RWPE2 (cell line): ENCODE measurements around the gene RPS17.
A peak's percentile ranks its signal among the peaks of the same experiment; 100 is the strongest.
"Not testable (repeated sequence)": the region's sequence is repeated elsewhere in the genome, so short reads cannot be mapped to it uniquely, and the experiment has no call there.

ENCODE experiments used
- ATAC-seq: fragments of 200-7000 bp; cut with Tn5 transposase; 3 replicates; pipeline ENCODE4 v1.9.1; 2021; ENCODE audit warnings: low read depth
- DNase-seq: peaks from one replicate; pipeline ENCODE4 v3.0.0-alpha.2; 2020; ENCODE audit warnings: low spot score
- H3K27ac ChIP-seq: fragments of 450-650 bp; 2 replicates; pipeline ENCODE4 v1.5.1; 2017; ENCODE audit warnings: mild to moderate bottlenecking; ENCODE audit not compliant: poor library complexity, severe bottlenecking
- H3K27me3 ChIP-seq: fragments of 250-450 bp; sonication (Bioruptor Pico); 2 replicates; pipeline ENCODE4 v1.5.1; 2021; ENCODE audit warnings: mild to moderate bottlenecking, moderate library complexity; ENCODE audit not compliant: insufficient read depth, poor library complexity, severe bottlenecking
- H3K36me3 ChIP-seq: fragments of 250-450 bp; sonication (Bioruptor Pico); 2 replicates; pipeline ENCODE4 v1.5.1; 2020; ENCODE audit warnings: low read depth, mild to moderate bottlenecking, moderate library complexity
- H3K4me1 ChIP-seq: fragments of 250-450 bp; sonication (Bioruptor Pico); 2 replicates; pipeline ENCODE4 v1.5.1; 2021; ENCODE audit warnings: mild to moderate bottlenecking, moderate library complexity; ENCODE audit not compliant: insufficient read depth, poor library complexity, severe bottlenecking
- H3K4me3 ChIP-seq: fragments of 250-450 bp; sonication (Bioruptor Pico); 2 replicates; pipeline ENCODE4 v1.5.1; 2021; ENCODE audit warnings: mild to moderate bottlenecking, moderate library complexity; ENCODE audit not compliant: severe bottlenecking
- H3K9me3 ChIP-seq: fragments of 250-450 bp; sonication (Bioruptor Pico); 2 replicates; pipeline ENCODE4 v1.5.1; 2021; ENCODE audit warnings: mild to moderate bottlenecking, moderate library complexity; ENCODE audit not compliant: severe bottlenecking
- CTCF ChIP-seq: fragments of 450-650 bp; IDR thresholded peaks from one replicate; pipeline ENCODE4 v1.5.1; 2017; ENCODE audit warnings: mild to moderate bottlenecking, moderate library complexity; ENCODE audit not compliant: poor library complexity, severe bottlenecking

The RPS17 gene

DNA sequence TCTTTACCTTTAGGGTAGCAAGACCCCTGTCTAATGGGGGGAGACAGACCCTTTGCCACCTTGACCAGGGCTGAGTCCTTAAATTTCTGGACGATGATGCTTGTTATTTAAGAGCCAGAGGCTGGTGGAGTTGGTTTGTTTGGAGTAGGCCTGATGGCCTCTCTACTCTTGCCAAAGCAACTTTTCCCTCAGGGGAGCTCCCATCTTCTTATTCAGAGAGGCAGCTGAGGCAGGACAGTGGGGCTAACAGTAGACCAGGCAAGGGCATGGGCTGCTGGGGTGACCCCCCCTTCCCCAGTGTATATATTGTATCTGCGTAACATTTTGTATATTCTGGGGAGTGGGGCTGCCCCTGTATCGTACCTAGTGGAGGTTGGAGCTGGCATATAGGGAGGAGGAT is 10.3 kb downstream of the RPS17 start:
- no peaks in the 10 kb centered on the region for H3K9me3 ChIP-seq
- ATAC-seq (no peak), DNase-seq (peak; percentile 45)
- no peaks in the 10 kb centered on the region for H3K27me3 ChIP-seq
- no peak for TF ChIP-seq CTCF
- H3K4me3 ChIP-seq, result no peak overlapping the region
- no peak overlapping the region for H3K27ac ChIP-seq
- peaks cover 16% of the 10 kb centered on the region for H3K36me3 ChIP-seq
- no peaks in the 10 kb centered on the region for H3K4me1 ChIP-seq

DNA sequence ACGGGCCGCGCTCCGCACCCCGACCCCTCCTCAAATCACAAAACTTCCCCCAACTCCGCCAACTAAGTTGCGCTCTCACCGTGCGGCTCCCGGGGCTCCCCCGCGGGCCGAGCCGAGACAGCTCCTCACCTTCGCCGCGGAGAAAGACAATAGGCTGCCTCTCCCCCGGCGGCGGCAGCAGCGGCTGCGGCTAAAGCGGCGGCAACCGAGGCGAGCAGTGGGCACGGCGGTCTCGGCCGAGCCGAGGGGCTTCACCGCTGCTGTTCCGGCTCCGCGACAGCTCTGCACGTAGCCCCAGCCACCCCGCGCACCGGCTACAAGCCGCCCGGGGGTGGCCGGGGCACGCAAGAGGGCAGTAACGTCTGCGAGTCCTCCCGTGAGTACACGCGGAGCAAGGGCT is 26.7 kb downstream of the RPS17 start:
- ATAC-seq, H3K4me1 ChIP-seq, DNase-seq, H3K4me3 ChIP-seq, H3K36me3 ChIP-seq, H3K27ac ChIP-seq, H3K9me3 ChIP-seq, H3K27me3 ChIP-seq: not testable (repeated sequence)

DNA sequence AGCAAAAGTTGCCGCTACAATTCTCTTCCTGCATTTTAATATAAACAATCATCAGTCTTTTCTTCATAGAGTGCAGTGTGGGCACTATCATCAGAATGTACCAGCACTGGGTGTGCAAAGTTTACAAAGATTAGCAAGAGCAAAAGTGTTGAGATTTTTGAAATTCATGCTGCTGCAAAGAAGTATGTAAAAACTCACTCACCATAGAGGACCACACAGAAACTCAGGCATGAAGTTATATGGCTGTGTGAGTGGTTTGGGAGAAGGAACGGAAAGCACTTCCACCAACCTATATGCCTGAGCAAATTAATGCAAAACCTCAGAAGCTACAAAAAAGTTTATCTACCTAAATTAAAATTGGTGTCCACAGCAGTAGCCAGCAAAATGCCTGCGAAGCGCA is 32.6 kb downstream of the RPS17 start:
- not testable (repeated sequence) for DNase-seq, H3K27me3 ChIP-seq, ATAC-seq

GRCh38 chr15:82507087-82507486 is 33.2 kb downstream of the RPS17 start:
- DNase-seq, result not testable (repeated sequence)

More for the DNA sequence above, 32.6 kb downstream of the RPS17 start:
- not testable (repeated sequence) for H3K9me3 ChIP-seq, H3K4me1 ChIP-seq, H3K27ac ChIP-seq, H3K36me3 ChIP-seq, H3K4me3 ChIP-seq

GRCh38 chr15:82505842-82506241 is 34.4 kb downstream of the RPS17 start:
- H3K9me3 ChIP-seq, DNase-seq, H3K27me3 ChIP-seq, H3K4me1 ChIP-seq, H3K36me3 ChIP-seq, H3K27ac ChIP-seq, H3K4me3 ChIP-seq: not testable (repeated sequence)
- peak; percentile 62 for ATAC-seq

More at GRCh38 chr15:82507087-82507486, 33.2 kb downstream of the RPS17 start:
- ATAC-seq, H3K27me3 ChIP-seq, H3K27ac ChIP-seq, H3K4me1 ChIP-seq, H3K36me3 ChIP-seq, H3K9me3 ChIP-seq, H3K4me3 ChIP-seq: not testable (repeated sequence)

DNA sequence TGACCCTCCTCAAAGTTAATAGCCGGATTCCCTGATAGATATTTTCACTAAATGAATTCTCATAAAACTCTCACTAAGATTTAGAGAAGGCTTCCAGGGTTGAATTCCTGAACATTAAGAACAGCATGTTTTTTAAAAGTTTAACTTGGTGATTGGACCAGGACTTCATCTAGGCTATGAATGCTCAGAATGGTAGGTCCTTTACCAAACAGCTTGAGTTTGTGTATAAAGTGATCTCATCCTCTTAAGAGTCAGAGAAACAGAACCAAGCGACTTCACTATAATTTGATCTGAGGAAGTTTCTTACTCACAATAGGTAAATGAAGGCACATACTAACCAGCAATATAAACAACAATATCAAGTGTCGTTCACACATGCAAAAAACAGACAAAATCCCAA is 36.2 kb downstream of the RPS17 start:
- H3K9me3 ChIP-seq, ATAC-seq, H3K36me3 ChIP-seq, H3K4me3 ChIP-seq, DNase-seq, H3K27ac ChIP-seq, H3K4me1 ChIP-seq, H3K27me3 ChIP-seq: not testable (repeated sequence)

DNA sequence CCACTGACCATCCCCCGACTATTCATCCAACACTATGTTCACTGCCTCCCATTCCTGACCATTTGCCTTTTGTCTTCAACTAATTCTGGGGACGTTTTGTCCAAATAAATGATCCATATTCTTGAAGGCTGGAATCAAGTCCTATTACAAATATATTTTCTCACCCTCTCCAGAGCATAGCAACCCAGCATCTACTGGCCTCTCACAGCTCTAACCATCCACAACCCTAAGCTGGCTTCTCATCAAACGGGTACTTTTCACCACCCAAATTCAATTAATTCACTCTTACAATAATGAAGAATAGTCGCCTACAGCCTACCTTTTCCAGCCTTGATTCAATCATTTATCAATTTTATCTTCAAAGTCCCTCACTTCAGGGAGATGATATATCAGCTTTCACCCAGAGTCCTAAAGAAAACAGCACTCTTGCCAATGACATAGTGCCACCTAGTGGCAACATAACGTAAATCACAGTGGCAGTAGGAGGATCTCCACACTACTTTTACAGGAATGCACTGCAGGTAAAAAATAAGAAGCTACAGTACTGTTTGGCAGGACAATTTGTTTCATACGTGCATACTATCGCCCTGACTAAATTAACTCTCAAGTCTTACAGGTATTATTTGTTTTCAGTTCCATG is 37.4 kb downstream of the RPS17 start:
- peak; percentile 75 for ATAC-seq
- DNase-seq, H3K36me3 ChIP-seq, H3K27me3 ChIP-seq, H3K27ac ChIP-seq, H3K4me3 ChIP-seq, H3K9me3 ChIP-seq, H3K4me1 ChIP-seq: not testable (repeated sequence)

DNA sequence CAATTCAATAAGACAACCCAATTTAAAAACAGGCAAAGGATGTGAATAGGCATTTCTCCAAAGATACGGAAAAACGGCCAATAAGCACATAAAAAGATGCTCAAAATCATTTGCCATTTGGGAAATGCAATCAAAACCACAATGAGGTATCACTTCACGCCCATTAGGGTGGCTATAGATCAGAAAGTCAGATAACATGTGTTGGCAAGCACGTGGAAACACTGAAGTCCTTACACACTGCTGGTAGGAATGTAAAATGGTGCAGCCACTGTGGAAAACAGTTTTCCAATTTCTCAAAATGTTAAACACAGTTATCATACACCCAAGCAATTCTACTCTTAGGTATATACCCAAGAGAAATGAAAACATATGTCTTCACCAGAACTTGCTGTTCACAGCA is 39.5 kb downstream of the RPS17 start:
- not testable (repeated sequence) for H3K36me3 ChIP-seq, H3K4me1 ChIP-seq, H3K4me3 ChIP-seq, DNase-seq, H3K27me3 ChIP-seq, H3K27ac ChIP-seq, H3K9me3 ChIP-seq, ATAC-seq

- H3K4me1 ChIP-seq, H3K4me3 ChIP-seq, H3K36me3 ChIP-seq, ATAC-seq, DNase-seq, H3K27me3 ChIP-seq, H3K9me3 ChIP-seq, H3K27ac ChIP-seq: not testable (repeated sequence)
These were observed 42.3 kb downstream of the RPS17 start for GRCh38 chr15:82497978-82498377.
